SU-DHL-6 (cell line): ENCODE data around the gene OR9Q1.

Experiments used
- EZH2phosphoT487 ChIP-seq: fragments of 200-600 bp; sonication (generic), shearing (Covaris generic); conservative IDR thresholded peaks from 2 replicates; pipeline ENCODE4 v1.6.1; 2018; ENCODE audit warnings: mild to moderate bottlenecking, antibody characterized with exemption, low read length, moderate library complexity, mixed read lengths
- TF ChIP-seq, protein P1 (sequence below): fragments of 200-600 bp; sonication (generic); IDR thresholded peaks from one replicate; pipeline ENCODE4 v1.5.1; 2017; ENCODE audit warnings: antibody characterized with exemption, mild to moderate bottlenecking, low read length, moderate library complexity; ENCODE audit not compliant: insufficient read depth, poor library complexity, severe bottlenecking

GRCh38 chr11:58046231-58046630 lies 22.6 kb downstream of the OR9Q1 start:
- TF ChIP-seq, protein P1, sequence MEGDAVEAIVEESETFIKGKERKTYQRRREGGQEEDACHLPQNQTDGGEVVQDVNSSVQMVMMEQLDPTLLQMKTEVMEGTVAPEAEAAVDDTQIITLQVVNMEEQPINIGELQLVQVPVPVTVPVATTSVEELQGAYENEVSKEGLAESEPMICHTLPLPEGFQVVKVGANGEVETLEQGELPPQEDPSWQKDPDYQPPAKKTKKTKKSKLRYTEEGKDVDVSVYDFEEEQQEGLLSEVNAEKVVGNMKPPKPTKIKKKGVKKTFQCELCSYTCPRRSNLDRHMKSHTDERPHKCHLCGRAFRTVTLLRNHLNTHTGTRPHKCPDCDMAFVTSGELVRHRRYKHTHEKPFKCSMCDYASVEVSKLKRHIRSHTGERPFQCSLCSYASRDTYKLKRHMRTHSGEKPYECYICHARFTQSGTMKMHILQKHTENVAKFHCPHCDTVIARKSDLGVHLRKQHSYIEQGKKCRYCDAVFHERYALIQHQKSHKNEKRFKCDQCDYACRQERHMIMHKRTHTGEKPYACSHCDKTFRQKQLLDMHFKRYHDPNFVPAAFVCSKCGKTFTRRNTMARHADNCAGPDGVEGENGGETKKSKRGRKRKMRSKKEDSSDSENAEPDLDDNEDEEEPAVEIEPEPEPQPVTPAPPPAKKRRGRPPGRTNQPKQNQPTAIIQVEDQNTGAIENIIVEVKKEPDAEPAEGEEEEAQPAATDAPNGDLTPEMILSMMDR: no peak
- no peak for TF ChIP-seq EZH2phosphoT487
